Vagina (tissue), 2 donors: ENCODE measurements around the gene PIWIL1. TPM values are rescaled to one million over a fixed set of nuclear protein-coding genes. Genes with fewer than 3 reads are reported as not detected.

Experiments used
- DNase-seq, 2 donors: peaks; one replicate each; pipeline ENCODE4 v3.0.0-alpha.2; 2017; ENCODE audit errors: extremely low spot score in 2 of 2
- H3K27ac ChIP-seq: fragments of 200-600 bp; sonication (generic); one replicate; pipeline ENCODE4 v1.5.1; 2019
- H3K27me3 ChIP-seq: fragments of 200-600 bp; sonication (generic); one replicate; pipeline ENCODE4 v1.5.1; 2019
- H3K36me3 ChIP-seq, 2 donors: fragments of 200-600 bp; sonication (generic); one replicate each; pipeline ENCODE4 v1.5.1; 2017 to 2019
- H3K4me1 ChIP-seq: fragments of 200-600 bp; sonication (generic); one replicate; pipeline ENCODE4 v1.5.1; 2019
- H3K4me3 ChIP-seq, 2 donors: fragments of 200-600 bp; sonication (generic); 1 replicate in 1 of 2; 2 replicates in 1 of 2; pipeline ENCODE4 v1.5.1; 2016 to 2019
- H3K9me3 ChIP-seq: fragments of 200-600 bp; sonication (generic); one replicate; pipeline ENCODE4 v1.5.1; 2019
- CTCF ChIP-seq, 3 experiments: fragments of 450-650 bp in 2 of 3; fragments of 200-600 bp in 1 of 3; sonication (generic) in 1 of 3; IDR thresholded peaks; one replicate each; pipeline ENCODE4 v1.5.1; 2017 to 2019; ENCODE audit warnings: antibody characterized with exemption in 3 of 3, mild to moderate bottlenecking in 2 of 3, moderate library complexity in 2 of 3
- POLR2A ChIP-seq, 2 donors: fragments of 450-650 bp; IDR thresholded peaks; one replicate each; pipeline ENCODE4 v1.6.1; 2017; ENCODE audit warnings: antibody characterized with exemption in 2 of 2, mild to moderate bottlenecking in 2 of 2, moderate library complexity in 2 of 2
- POLR2AphosphoS5 ChIP-seq, 2 donors: sonication (generic); formaldehyde crosslinking; IDR thresholded peaks; one replicate each; pipeline ENCODE4 v1.9.0; 2017; ENCODE audit warnings: antibody characterized with exemption in 2 of 2, mild to moderate bottlenecking in 2 of 2, low read depth in 1 of 2; ENCODE audit not compliant: insufficient read depth in 1 of 2
- intact Hi-C: fragments of 100-400 bp; cut with DNase I; formaldehyde crosslinking; loops from one replicate; pipeline ENCODE4 v1.15.1; 2023
- total RNA-seq: library from RNA; depleted of rRNA; stranded (reverse); fragments of >200 nt; gene quantifications from one replicate; pipeline ENCODE4 v1.2.3, GENCODE V29; 2016

PIWIL1 gene
- total RNA-seq, 1 donor from 2014 or later, result not detected

GRCh38 chr12:130367523-130367922 is 29.8 kb downstream of the PIWIL1 start:
- no peak for DNase-seq
- TF ChIP-seq CTCF (IDR thresholded peaks at IDR 0.05) (no peak), POLR2AphosphoS5 (IDR thresholded peaks at IDR 0.05; ENCODE audit: insufficient read depth in 1 of 2, low read depth in 1 of 2) (no peak), POLR2A (IDR thresholded peaks at IDR 0.05) (no peak)
- Histone ChIP-seq H3K36me3 (no peaks in the 10 kb centered on the region), H3K4me1 (no peaks in the 10 kb centered on the region), H3K27ac (no peak overlapping the region), H3K27me3 (no peaks in the 10 kb centered on the region), H3K9me3 (no peaks in the 10 kb centered on the region), H3K4me3 (no peak overlapping the region)
- intact Hi-C loops, result no loop called here

GRCh38 chr12:130369816-130370215 is 32.1 kb downstream of the PIWIL1 start:
- no peaks in the 10 kb centered on the region for H3K27me3 ChIP-seq

GRCh38 chr12:130371296-130371695 is 33.6 kb downstream of the PIWIL1 start:
- H3K9me3 ChIP-seq, result no peaks in the 10 kb centered on the region
- intact Hi-C loops, result no loop called here
- H3K27me3 ChIP-seq, result no peaks in the 10 kb centered on the region
- H3K4me1 ChIP-seq, result no peaks in the 10 kb centered on the region
- no peak for DNase-seq
- no peak overlapping the region for H3K4me3 ChIP-seq
- H3K36me3 ChIP-seq, result no peaks in the 10 kb centered on the region
- TF ChIP-seq CTCF (IDR thresholded peaks at IDR 0.05) (no peak), POLR2A (IDR thresholded peaks at IDR 0.05) (no peak), POLR2AphosphoS5 (IDR thresholded peaks at IDR 0.05; ENCODE audit: insufficient read depth in 1 of 2, low read depth in 1 of 2) (no peak)
- H3K27ac ChIP-seq, result no peak overlapping the region

More at GRCh38 chr12:130369816-130370215, 32.1 kb downstream of the PIWIL1 start:
- TF ChIP-seq CTCF (IDR thresholded peaks at IDR 0.05) (no peak), POLR2A (IDR thresholded peaks at IDR 0.05) (no peak), POLR2AphosphoS5 (IDR thresholded peaks at IDR 0.05; ENCODE audit: insufficient read depth in 1 of 2, low read depth in 1 of 2) (no peak)
- Histone ChIP-seq H3K27ac (no peak overlapping the region), H3K4me1 (no peaks in the 10 kb centered on the region), H3K36me3 (no peaks in the 10 kb centered on the region), H3K4me3 (no peak overlapping the region), H3K9me3 (no peaks in the 10 kb centered on the region)
- intact Hi-C loops, result no loop called here
- no peak for DNase-seq

- no peak overlapping the region for H3K4me3 ChIP-seq
- TF ChIP-seq CTCF (IDR thresholded peaks at IDR 0.05), result no peak
- TF ChIP-seq POLR2AphosphoS5 (IDR thresholded peaks at IDR 0.05; ENCODE audit: insufficient read depth in 1 of 2, low read depth in 1 of 2), result no peak
- no peak for TF ChIP-seq POLR2A (IDR thresholded peaks at IDR 0.05)
- no peaks in the 10 kb centered on the region for H3K27me3 ChIP-seq
- intact Hi-C loops, result no loop called here
- no peaks in the 10 kb centered on the region for H3K4me1 ChIP-seq
- H3K27ac ChIP-seq, result no peak overlapping the region
- no peaks in the 10 kb centered on the region for H3K9me3 ChIP-seq
- no peak for DNase-seq
- no peaks in the 10 kb centered on the region for H3K36me3 ChIP-seq
Measured at GRCh38 chr12:130372936-130373335, 35.2 kb downstream of the PIWIL1 start.

GRCh38 chr12:130374083-130374482 is 36.4 kb downstream of the PIWIL1 start:
- Histone ChIP-seq H3K27me3 (no peaks in the 10 kb centered on the region), H3K4me1 (no peaks in the 10 kb centered on the region), H3K9me3 (no peaks in the 10 kb centered on the region), H3K27ac (no peak overlapping the region), H3K4me3 (no peak overlapping the region), H3K36me3 (no peaks in the 10 kb centered on the region)
- intact Hi-C loops, result no loop called here
- TF ChIP-seq CTCF (IDR thresholded peaks at IDR 0.05) (no peak), POLR2A (IDR thresholded peaks at IDR 0.05) (no peak)
- no peak for DNase-seq
